SH-SY5Y (cell line): Measurements from ENCODE around the gene CLIC3.

Experiments
- GATA2 ChIP-seq: IDR thresholded peaks from 2 replicates; pipeline ENCODE4 v1.6.1; 2011; ENCODE audit warnings: mild to moderate bottlenecking, low read depth, low read length
- GATA3 ChIP-seq: IDR thresholded peaks from 2 replicates; pipeline ENCODE4 v1.6.1; 2011; ENCODE audit warnings: low read depth, mild to moderate bottlenecking, low read length, moderate library complexity

DNA sequence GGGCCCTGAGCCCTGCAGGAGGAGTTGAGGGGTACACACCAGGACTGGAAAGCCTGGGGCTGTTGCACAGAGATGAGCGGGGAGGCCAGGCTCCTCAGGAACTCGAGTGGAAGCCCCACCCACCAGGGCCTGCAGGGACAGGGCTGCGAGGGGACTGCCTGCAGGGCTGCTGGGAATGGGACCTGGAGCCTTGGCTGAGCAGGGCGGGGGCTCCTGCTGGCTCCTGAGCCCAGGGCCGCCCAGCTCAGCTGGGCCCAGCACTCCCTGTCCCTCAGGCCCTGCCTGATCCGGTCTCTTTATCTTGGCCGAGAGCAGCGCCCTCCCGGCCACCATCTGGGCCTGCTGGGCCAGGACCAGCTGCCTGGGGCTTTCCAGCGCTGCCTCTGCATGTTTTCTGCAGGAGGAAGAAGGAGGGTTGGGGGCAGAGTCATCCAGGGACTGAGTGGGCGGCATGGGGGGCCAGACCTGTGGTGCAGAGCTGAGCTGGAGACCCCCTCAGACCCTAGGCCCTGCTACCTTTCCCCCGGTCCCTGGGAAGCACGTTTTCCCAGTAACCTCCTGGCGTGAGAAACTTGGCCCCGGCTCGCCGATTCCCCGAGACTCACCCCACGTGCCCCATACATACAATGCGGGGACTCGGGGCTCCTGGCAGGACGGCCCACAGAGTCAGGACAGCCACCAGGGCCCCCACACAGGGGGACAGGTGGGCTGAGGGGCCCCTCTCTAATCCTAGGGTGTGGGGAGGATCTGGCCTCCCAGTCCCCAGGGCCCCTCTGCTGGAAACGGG, 34.9 kb downstream of the CLIC3 start:
- TF ChIP-seq GATA2 = no peak
- TF ChIP-seq GATA3 = no peak
